ENCODE measurements around the gene GAPDHS.

GAPDHS gene

GRCh38 chr19:35543280-35544109 lies 10.2 kb downstream of the GAPDHS start:
- H3K4me3 Mint-ChIP-seq: peak overlapping the region; percentile 92
- no peak overlapping the region for H3K27ac Mint-ChIP-seq
- DNase-seq (ENCODE audit: low spot score in 2 of 2) (no peak), ATAC-seq (no peak)
- peaks cover 31% of the 10 kb centered on the region for H3K36me3 Mint-ChIP-seq
- no peaks in the 10 kb centered on the region for H3K9me3 Mint-ChIP-seq
- peaks cover 33% of the 10 kb centered on the region for H3K4me1 Mint-ChIP-seq

- ATAC-seq (no peak), DNase-seq (ENCODE audit: low spot score in 2 of 2) (no peak)
- Mint-ChIP-seq H3K36me3 (peaks cover 36% of the 10 kb centered on the region), H3K4me1 (peaks cover 41% of the 10 kb centered on the region), H3K4me3 (peak overlapping the region; percentile 92), H3K9me3 (no peaks in the 10 kb centered on the region), H3K27ac (peak overlapping the region; percentile 94)
Measured at GRCh38 chr19:35544110-35544802, 11.0 kb downstream of the GAPDHS start.

- DNase-seq (ENCODE audit: low spot score in 2 of 2) (peak; percentile 80 to 91), ATAC-seq (peak; percentile 87)
- Mint-ChIP-seq H3K27ac (peak within 1 kb of the TSS; percentile 94), H3K4me3 (peak within 1 kb of the TSS; percentile 92), H3K9me3 (no peaks in the 10 kb centered on the region), H3K36me3 (peaks cover 45% of the 10 kb centered on the region), H3K4me1 (peaks cover 44% of the 10 kb centered on the region)
Measured at GRCh38 chr19:35545001-35545854, 12.0 kb downstream of the GAPDHS start, which contains the start of gene TMEM147. TSS of gene TMEM147 (plus strand) at chr19:35545626. CDS start at chr19:35545740, 114 bp downstream.

- Mint-ChIP-seq H3K36me3 (peaks cover 51% of the 10 kb centered on the region), H3K4me1 (peaks cover 44% of the 10 kb centered on the region), H3K27ac (peak overlapping the region; percentile 94), H3K4me3 (peak overlapping the region; percentile 92), H3K9me3 (no peaks in the 10 kb centered on the region)
- peak; percentile 87 for ATAC-seq
- peak; percentile 55 to 77 for DNase-seq (ENCODE audit: low spot score in 2 of 2)
Measured at GRCh38 chr19:35545855-35546381, 12.7 kb downstream of the GAPDHS start.

- H3K36me3 Mint-ChIP-seq: peaks cover 51% of the 10 kb centered on the region
- H3K4me3 Mint-ChIP-seq: peak overlapping the region; percentile 92
- H3K27ac Mint-ChIP-seq: peak overlapping the region; percentile 94
- H3K9me3 Mint-ChIP-seq: no peaks in the 10 kb centered on the region
- peaks cover 44% of the 10 kb centered on the region for H3K4me1 Mint-ChIP-seq
- no peak for ATAC-seq
- no peak for DNase-seq (ENCODE audit: low spot score in 2 of 2)
Measured at GRCh38 chr19:35546532-35546931, 13.3 kb downstream of the GAPDHS start.

- H3K4me1 Mint-ChIP-seq: peaks cover 35% of the 10 kb centered on the region
- ATAC-seq (no peak), DNase-seq (ENCODE audit: low spot score in 2 of 2) (peak; percentile 34 to 70)
- peak overlapping the region; percentile 41 for H3K27ac Mint-ChIP-seq
- peaks cover 48% of the 10 kb centered on the region for H3K36me3 Mint-ChIP-seq
- no peak overlapping the region for H3K4me3 Mint-ChIP-seq
- no peaks in the 10 kb centered on the region for H3K9me3 Mint-ChIP-seq
Measured at GRCh38 chr19:35549174-35549788, 16.0 kb downstream of the GAPDHS start.

GRCh38 chr19:35549879-35550523 lies 16.7 kb downstream of the GAPDHS start:
- no peaks in the 10 kb centered on the region for H3K9me3 Mint-ChIP-seq
- ATAC-seq (no peak), DNase-seq (ENCODE audit: low spot score in 2 of 2) (no peak)
- H3K4me3 Mint-ChIP-seq: no peak overlapping the region
- peaks cover 41% of the 10 kb centered on the region for H3K36me3 Mint-ChIP-seq
- H3K27ac Mint-ChIP-seq: peak overlapping the region; percentile 41
- H3K4me1 Mint-ChIP-seq: peaks cover 28% of the 10 kb centered on the region

- no peak for ATAC-seq
- DNase-seq (ENCODE audit: low spot score in 2 of 2): no peak
- no peaks in the 10 kb centered on the region for H3K9me3 Mint-ChIP-seq
- peaks cover 25% of the 10 kb centered on the region for H3K4me1 Mint-ChIP-seq
- no peak overlapping the region for H3K4me3 Mint-ChIP-seq
- H3K36me3 Mint-ChIP-seq: peaks cover 33% of the 10 kb centered on the region
- no peak overlapping the region for H3K27ac Mint-ChIP-seq
Measured at GRCh38 chr19:35551091-35551810, 18.0 kb downstream of the GAPDHS start.

- Mint-ChIP-seq H3K9me3 (no peaks in the 10 kb centered on the region), H3K4me1 (peaks cover 21% of the 10 kb centered on the region), H3K36me3 (peaks cover 20% of the 10 kb centered on the region), H3K4me3 (no peak overlapping the region), H3K27ac (no peak overlapping the region)
- DNase-seq (ENCODE audit: low spot score in 2 of 2) (no peak), ATAC-seq (no peak)
Measured at GRCh38 chr19:35552534-35553384, 19.5 kb downstream of the GAPDHS start.

- Mint-ChIP-seq H3K27ac (no peak overlapping the region), H3K9me3 (no peaks in the 10 kb centered on the region), H3K4me1 (peaks cover 23% of the 10 kb centered on the region), H3K36me3 (peaks cover 20% of the 10 kb centered on the region), H3K4me3 (no peak overlapping the region)
- DNase-seq (ENCODE audit: low spot score in 2 of 2): no peak
- ATAC-seq: no peak
Measured at GRCh38 chr19:35553385-35554000, 20.2 kb downstream of the GAPDHS start.

- Mint-ChIP-seq H3K4me3 (no peak overlapping the region), H3K4me1 (peaks cover 17% of the 10 kb centered on the region), H3K27ac (no peak overlapping the region), H3K9me3 (no peaks in the 10 kb centered on the region), H3K36me3 (peaks cover 17% of the 10 kb centered on the region)
- DNase-seq (ENCODE audit: low spot score in 2 of 2): no peak
- peak; percentile 7 for ATAC-seq
Measured at GRCh38 chr19:35554076-35554475, 20.8 kb downstream of the GAPDHS start.

- Mint-ChIP-seq H3K36me3 (peaks cover 4% of the 10 kb centered on the region), H3K4me1 (peaks cover 12% of the 10 kb centered on the region), H3K27ac (no peak overlapping the region), H3K4me3 (no peak overlapping the region), H3K9me3 (no peaks in the 10 kb centered on the region)
- DNase-seq (ENCODE audit: low spot score in 2 of 2) (no peak), ATAC-seq (no peak)
Measured at GRCh38 chr19:35555301-35556005, 22.2 kb downstream of the GAPDHS start.

Data from stimulated activated effector memory CD8-positive, alpha-beta T cell treated with anti-CD3 and anti-CD28 coated beads, Interleukin-12 subunit alpha, Interleukin-12 subunit beta, amount 100 ng/mL, for 72 hours (primary cell).